T-helper 22 cell (primary cell): ENCODE measurements around the gene NEMP1.
A peak's percentile ranks its signal among the peaks of the same experiment; 100 is the strongest.

Experiments
- DNase-seq: peaks from one replicate; pipeline ENCODE4 v3.0.0-alpha.2; 2020; ENCODE audit warnings: low read depth

Gene NEMP1

DNA sequence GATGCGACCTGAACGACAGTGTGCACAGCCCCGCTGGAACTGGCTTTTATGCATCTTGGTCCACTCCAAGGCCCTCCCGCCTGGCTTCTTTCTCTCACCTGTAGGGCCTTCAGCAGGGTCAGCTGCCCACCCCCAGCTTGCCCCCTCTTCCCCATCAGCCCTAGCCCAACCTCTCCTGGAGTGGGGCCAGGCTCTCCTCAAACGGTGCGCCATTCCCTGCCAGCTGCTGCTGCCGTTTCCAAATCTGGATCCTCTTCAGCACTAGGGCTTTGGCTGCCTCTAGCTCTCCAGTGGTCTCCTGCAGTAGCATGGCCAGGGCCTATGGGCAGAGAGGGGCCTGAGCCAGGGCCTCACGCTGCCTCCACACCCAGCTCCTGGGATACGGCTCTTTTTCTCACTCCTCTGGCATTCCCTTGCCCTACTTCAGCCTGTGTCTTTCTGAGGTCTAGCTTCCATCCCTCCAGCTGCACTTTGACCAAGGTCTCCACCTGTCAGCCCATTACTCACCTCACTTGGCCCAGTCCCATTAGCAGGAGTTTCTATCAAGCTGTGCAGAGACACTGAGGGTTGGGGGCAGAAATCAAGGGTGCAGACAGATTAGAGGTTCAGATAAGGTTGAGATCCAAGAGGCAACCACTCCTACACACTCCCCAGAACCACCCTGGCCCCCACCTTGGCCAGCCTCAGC is 27.6 kb upstream of the NEMP1 start:
- no peak for DNase-seq

DNA sequence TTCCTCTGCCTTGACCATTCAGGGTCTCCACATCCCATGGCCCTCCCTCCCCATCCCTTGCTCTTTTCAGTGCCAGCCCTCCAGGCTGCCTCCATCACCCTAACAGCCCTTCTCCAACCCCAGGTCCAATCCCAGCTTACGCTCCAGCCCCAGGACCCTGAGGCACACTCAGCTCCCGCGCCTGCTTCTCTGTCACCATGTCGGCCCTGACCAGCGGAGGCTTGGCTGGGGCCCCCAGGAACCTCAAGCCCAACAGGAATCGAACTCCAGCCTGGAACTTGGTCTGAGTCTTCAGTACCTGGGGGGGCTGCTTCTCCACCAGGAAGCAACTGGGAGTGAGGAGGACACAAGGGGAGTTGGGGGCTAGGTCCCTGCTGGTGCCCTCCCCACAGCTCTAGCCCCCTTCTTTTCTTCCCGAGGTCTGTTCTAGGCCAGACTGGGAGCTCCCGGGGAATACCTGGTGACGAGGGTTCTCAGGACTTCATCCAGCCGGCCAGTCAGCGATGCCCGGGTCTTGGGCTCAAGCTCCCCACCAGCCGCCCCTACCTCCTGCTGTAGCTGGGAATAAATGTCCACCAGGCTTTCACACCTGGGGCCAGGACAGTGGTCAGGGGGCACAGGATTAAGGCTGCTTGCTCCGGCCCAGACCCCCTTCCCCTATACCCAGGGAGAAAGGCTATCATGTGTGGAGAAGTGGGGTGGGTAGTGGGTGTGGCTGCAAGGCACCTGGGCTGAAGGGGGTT is 26.6 kb upstream of the NEMP1 start:
- DNase-seq: no peak

- no peak for DNase-seq
Observed at GRCh38 chr12:57104292-57104910, 25.8 kb upstream of the NEMP1 start.

DNA sequence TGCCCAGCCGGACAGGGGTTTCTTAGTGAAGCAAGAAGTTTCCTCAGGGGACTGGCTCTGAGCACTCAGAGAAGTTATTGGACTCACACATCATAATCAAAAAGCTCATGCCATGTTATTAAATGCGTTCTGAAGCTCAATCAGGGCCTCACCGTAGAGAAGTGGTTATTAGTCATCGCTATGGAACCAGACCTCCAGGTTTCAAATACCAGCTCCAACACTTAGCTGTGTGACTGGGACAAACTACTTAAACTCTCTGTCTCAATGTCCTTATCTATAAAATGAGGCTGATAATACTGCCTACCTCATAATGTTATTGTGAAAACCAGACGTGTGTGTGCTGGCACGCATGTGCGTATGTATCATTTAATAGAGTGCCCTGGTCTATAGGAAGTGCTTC is 25.3 kb upstream of the NEMP1 start:
- no peak for DNase-seq

DNA sequence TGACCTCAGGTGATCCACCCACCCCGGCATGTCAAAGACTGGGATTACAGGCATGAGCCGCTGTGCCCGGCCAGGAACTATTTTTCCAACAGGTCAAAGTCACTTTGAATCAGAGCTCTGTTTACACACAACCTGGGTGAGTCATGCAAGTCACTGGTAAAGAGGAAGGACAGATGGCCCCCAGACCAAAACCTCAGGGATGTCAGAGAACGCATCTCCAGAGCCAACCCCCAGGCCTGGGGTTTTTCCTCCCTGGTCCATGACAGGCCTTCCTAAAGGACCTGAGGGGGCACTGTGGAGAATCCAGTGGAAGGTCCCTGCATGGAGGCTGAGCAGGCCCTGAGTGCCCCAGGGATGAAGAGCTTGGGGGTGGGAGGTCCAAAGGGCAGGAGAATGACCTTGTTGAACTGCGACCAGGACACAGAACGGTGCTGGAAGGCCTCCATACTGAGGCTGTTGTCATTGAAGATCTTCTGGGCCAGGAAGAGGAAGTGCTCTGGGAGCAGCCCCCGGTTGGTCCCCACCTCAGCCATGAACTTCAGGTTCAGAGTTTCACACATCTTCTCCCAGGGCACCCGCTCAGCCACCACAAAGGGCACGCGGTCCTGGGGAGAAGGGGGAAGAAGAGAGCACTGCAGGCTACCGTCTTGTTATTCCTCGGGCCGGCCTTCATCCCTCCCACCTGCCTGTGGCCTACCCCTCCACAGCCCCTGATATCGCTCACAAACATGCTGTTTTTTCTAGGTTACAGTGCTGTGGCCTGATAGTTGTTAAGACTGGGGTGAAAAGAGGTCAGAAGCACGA is 23.5 kb upstream of the NEMP1 start:
- DNase-seq: no peak

DNA sequence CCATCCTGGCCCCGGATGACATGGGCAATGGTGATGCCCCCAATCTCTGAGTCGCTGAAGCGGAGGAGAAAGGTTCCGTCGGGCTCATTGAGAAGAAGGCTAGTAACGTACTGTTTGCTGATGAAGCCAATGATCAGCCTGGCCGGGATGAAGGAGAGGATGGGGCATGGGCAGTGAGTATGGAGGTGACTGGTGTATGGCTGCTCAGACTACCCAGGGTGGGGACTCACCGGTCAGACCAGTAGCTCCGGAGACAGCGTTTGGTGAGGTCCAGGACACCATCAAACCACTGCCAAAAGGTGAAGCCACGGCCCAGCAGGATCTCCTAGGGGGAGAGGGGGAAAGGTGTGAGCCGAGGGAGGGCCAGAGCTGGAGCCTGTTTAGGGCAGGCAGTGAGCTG is 21.2 kb upstream of the NEMP1 start:
- DNase-seq: no peak

- no peak for DNase-seq
Observed at GRCh38 chr12:57099047-57099714, 20.6 kb upstream of the NEMP1 start.

DNA sequence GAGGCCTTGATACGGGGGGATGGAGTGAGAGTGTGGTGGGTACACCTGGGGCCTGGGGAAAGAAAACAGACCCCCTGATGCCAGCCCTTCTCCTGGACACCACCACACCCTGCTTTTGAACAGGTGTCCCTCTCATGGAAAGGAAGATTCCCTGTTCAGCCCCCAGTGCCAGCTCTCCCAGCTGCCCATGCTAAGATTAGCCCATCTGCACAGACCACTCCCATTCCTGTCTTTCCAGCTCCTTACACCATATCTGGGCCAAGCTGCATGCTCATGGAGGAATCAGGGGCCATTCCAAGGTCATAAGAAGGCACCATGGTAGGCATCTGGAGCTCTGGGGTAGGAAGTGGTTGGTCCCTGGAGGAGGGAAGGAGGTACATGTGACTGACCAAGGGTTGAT is 20.0 kb upstream of the NEMP1 start:
- DNase-seq: no peak

DNA sequence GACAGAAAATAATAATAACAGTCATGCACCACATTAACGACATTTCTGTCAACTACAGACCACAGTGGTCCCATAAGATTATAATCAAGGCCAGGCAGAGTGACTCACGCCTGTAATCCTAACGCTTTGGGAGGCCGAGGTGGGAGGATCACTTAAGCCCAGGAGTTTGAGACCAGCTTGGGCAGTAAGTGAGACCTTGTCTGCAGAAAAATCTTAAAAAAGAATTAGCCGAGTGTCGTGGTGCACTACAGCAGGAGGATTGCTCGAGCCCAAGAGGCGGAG is 18.9 kb upstream of the NEMP1 start:
- DNase-seq: no peak

GRCh38 chr12:57096748-57097553 is 18.4 kb upstream of the NEMP1 start:
- no peak for DNase-seq

DNA sequence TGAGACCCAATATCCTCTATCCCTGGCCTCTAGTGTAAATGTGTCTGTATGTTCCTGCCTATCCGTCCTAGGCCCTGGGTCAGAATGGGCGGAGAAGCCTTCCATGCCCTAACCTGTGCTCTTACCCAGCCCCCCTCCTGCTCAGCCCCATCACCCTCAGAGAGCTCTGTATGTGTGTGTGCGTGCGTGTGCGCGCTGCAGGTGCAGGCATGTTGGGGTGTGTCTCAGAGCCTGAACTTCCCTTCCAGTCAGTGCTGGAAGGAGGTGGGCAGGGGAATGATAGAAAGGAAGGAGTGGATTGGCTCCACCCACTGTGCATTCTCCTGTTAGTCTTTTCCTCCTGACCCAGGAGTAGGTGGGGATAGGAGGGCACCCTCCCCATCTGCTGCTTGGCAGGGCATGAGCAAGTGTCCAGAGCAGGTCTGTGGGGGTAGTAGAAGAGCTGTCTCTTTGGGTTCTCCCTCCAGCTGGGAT is 17.5 kb upstream of the NEMP1 start:
- no peak for DNase-seq

- DNase-seq: no peak
Observed at GRCh38 chr12:57095440-57095839, 16.8 kb upstream of the NEMP1 start.

DNA sequence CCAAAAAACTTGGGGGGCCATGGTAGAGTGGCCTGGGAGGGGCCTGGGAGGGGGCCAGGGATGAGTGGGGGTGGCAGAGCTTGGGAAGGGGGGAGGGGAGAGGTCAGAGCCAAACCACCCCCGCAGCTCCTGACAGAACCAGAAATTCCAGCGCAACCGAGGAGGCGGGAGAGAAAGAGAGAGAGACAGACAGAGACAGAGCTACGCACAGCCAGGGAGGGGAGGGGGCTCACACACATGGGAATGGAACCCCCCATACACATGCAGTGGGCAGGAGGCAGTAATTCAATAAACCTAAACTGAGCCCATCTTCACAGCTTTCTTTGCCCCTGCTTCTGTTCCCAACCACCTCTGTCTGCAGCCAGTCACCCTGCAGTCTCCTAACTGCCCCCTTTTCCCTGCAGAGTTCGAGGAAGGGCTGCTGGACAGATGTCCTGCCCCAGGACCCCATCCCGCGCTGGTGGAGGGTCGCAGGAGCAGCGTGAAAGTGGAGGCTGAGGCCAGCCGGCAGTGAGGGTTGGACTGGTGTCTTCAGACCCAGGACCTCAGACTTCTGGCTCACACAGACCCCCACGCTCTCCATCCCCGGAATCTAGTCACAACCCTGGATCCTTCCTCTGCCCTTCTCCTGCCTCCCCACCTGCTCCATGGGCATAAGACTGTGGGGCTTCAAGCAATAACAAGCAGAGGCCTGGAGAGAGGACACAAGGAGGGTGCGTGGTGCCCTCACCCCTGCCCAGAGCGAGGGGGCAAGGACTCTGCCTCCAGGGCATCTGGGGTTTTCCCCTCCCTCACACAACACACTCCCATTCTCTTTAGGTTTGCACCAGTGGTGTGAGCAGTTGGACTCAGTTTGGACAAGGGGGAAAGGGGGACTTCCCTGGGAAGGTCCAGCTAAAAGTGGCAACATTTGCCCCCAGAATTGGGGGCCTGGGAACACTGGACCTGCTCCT is 15.9 kb upstream of the NEMP1 start:
- no peak for DNase-seq

- peak; percentile 28 for DNase-seq
Observed at GRCh38 chr12:57093415-57094207, 15.0 kb upstream of the NEMP1 start.

DNA sequence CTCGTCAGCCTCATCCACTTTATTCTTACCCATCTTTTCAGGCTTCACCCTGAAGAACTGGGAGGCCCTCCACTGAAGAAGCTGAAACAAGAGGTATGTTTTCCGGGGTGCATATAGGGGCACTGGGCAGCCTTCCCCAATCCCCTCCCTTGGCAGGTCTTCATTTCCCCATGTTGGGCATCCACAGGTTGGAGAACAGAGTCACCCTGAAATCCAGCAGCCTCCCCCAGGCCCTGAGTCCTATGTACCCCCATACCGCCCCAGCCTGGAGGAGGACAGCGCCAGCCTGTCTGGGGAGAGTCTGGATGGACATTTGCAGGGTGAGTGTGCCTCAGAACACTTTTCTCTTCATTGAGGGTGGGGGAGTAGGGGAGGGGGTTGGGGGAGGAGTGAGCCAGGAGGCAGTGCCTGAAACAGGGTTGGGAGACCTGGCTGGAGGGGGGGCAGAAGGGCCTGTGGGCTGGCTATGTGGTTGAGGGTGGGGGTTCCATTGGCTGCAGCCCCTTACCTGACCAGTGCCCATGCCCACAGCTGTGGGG is 14.4 kb upstream of the NEMP1 start:
- no peak for DNase-seq

DNA sequence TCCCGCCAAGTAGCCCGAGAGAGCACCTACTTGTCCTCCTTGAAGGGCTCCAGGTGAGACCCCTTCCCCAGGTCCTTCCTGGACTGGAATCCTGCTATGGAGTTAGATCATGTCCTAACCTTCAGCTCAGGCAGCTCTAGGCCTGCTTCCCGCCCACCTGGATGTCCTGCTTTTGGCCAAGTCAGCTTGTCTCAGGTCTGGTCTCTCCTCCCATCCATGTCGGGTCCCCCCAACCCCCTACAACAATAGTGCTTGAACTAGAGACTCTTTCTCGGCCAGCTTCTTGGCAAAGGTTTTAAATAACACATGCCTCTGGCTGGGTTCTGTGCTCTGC is 13.9 kb upstream of the NEMP1 start:
- DNase-seq: no peak

DNA sequence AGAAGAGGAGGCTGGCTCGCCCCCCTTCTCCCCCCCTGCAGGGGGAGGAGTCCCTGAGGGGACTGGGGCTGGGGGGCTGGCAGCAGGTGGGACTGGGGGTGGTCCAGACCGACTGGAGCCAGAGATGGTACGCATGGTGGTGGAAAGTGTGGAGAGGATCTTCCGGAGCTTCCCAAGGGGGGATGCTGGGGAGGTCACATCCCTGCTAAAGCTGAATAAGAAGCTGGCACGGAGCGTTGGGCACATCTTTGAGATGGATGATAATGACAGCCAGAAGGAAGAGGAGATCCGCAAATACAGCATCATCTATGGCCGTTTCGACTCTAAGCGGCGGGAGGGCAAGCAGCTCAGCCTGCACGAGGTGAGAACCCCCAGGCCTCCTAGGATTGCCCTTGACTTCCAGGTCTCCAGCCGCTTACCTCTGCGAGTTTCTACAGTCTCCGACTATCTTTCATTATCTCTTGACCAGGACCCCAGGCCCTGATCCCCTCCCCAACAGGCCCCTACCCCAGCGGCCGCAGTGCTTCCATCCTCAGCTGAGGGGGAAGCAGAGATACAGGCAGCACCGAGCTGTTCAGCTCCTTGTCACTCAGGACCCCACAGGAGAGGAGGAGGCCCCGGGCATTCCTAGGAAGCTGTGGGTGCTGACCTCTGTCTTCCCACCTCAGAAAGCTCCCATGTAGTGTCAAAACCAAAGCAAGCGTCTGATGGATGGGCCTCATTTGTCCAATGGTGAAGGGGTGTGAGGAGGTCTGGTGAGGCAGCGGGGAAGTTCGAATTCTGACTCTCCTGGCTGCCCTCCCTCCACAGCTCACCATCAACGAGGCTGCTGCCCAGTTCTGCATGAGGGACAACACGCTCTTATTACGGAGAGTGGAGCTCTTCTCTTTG is 13.3 kb upstream of the NEMP1 start:
- no peak for DNase-seq
